PC-3 (cell line): ENCODE measurements around the gene NCOA1. TPM values are rescaled to one million over a fixed set of nuclear protein-coding genes. Genes with fewer than 3 reads are reported as not detected.

Experiments used
- ATAC-seq: fragments of 200-7000 bp; cut with Tn5 transposase; 2 replicates; pipeline ENCODE4 v1.9.1; 2020; ENCODE audit warnings: mild to moderate bottlenecking, moderate library complexity
- BruUV-seq: library from RNA; stranded (reverse); fragments of 400-500 nt; replicated peaks from 2 replicates; lab custom pipeline; 2021; lab: Mats Ljungman, UMichigan
- CTCF ChIA-PET: fragments of 300-600 bp; sonication (Branson Sonifier 250); formaldehyde crosslinking; loops from one replicate; lab custom pipeline; 2022; ENCODE audit warnings: antibody characterized with exemption; lab: Charles Lee
- POLR2A ChIA-PET: fragments of 300-600 bp; sonication (Branson Sonifier 250); formaldehyde crosslinking; loops from one replicate; lab custom pipeline; 2022; ENCODE audit warnings: antibody characterized with exemption; ENCODE audit not compliant: unreplicated experiment; lab: Charles Lee
- DNase-seq: peaks from one replicate; pipeline ENCODE4 v3.0.0-alpha.2; 2015
- H2AFZ ChIP-seq: fragments of 300-600 bp; sonication (generic); 2 replicates; pipeline ENCODE4 v1.6.0; 2016; ENCODE audit warnings: antibody characterized with exemption, low read length
- H3F3A ChIP-seq: fragments of 300-600 bp; sonication (generic); one replicate; pipeline ENCODE4 v1.6.0; 2017; ENCODE audit warnings: antibody characterized with exemption, low read length, control low read depth, mild to moderate bottlenecking; ENCODE audit not compliant: unreplicated experiment
- H3K27ac ChIP-seq: fragments of 300-600 bp; sonication (generic); 2 replicates; pipeline ENCODE4 v1.5.1; 2016; ENCODE audit warnings: mild to moderate bottlenecking, low read length
- H3K27me3 ChIP-seq: fragments of 300-600 bp; sonication (generic); 2 replicates; pipeline ENCODE4 v1.6.1; 2016; ENCODE audit warnings: low read length, mixed read lengths
- H3K36me3 ChIP-seq: fragments of 300-600 bp; sonication (generic); 2 replicates; pipeline ENCODE4 v1.6.1; 2016; ENCODE audit warnings: low read depth, mixed run types, low read length, mixed read lengths
- H3K4me1 ChIP-seq: fragments of 300-600 bp; sonication (generic); 2 replicates; pipeline ENCODE4 v1.5.1; 2016; ENCODE audit warnings: low read length; ENCODE audit not compliant: insufficient read depth
- H3K4me2 ChIP-seq: fragments of 300-600 bp; sonication (generic); 2 replicates; pipeline ENCODE4 v1.6.0; 2016; ENCODE audit warnings: low read length
- H3K4me3 ChIP-seq: fragments of 300-600 bp; sonication (generic); 2 replicates; pipeline ENCODE4 v1.5.1; 2016; ENCODE audit warnings: mild to moderate bottlenecking, low read length, mixed read lengths
- H3K79me2 ChIP-seq: fragments of 300-600 bp; sonication (generic); 2 replicates; pipeline ENCODE4 v1.6.1; 2017; ENCODE audit warnings: low read length, mixed read lengths
- H3K9ac ChIP-seq: fragments of 300-600 bp; sonication (generic); 2 replicates; pipeline ENCODE4 v1.6.0; 2016; ENCODE audit warnings: mild to moderate bottlenecking, low read length
- H3K9me2 ChIP-seq: fragments of 300-600 bp; sonication (generic); replicated peaks from 2 replicates; pipeline ENCODE4 v1.6.1; 2016; ENCODE audit warnings: mixed run types, low read length, mixed read lengths
- H3K9me3 ChIP-seq: fragments of 300-600 bp; sonication (generic); 2 replicates; pipeline ENCODE4 v1.6.1; 2016; ENCODE audit warnings: low read length, mixed read lengths
- H4K20me1 ChIP-seq: fragments of 300-600 bp; sonication (generic); 2 replicates; pipeline ENCODE4 v1.6.1; 2016; ENCODE audit warnings: low read length, mixed read lengths
- CTCF ChIP-seq: fragments of 300-600 bp; sonication (generic); conservative IDR thresholded peaks from 2 replicates; pipeline ENCODE4 v1.5.1; 2017; ENCODE audit warnings: antibody characterized with exemption, low read depth, mild to moderate bottlenecking, low read length
- EZH2 ChIP-seq: fragments of 300-600 bp; sonication (generic); IDR thresholded peaks from one replicate; pipeline ENCODE4 v1.6.1; 2017; ENCODE audit warnings: antibody characterized with exemption, mild to moderate bottlenecking, low read length; ENCODE audit not compliant: unreplicated experiment
- EZH2phosphoT487 ChIP-seq: fragments of 300-600 bp; sonication (generic); IDR thresholded peaks from 2 replicates; pipeline ENCODE4 v1.6.1; 2018; ENCODE audit warnings: mild to moderate bottlenecking, antibody characterized with exemption, low read length, borderline replicate concordance
- intact Hi-C: fragments of 100-400 bp; cut with micrococcal nuclease; formaldehyde crosslinking; loops from 2 replicates; pipeline ENCODE4 v1.9.0; 2023
- total RNA-seq: library from RNA; depleted of rRNA; stranded (reverse); fragments of >200 nt; gene quantifications from 2 replicates; pipeline ENCODE4 v1.2.3, GENCODE V29; 2014

Gene NCOA1
- total RNA-seq, 1 experiment from 2014 or later, result 7.5 TPM

GRCh38 chr2:24642351-24642750 lies 151.3 kb downstream of the NCOA1 start:
- ChIA-PET POLR2A (no interaction called here), CTCF (interaction anchor here (0.6 kb wide), 1 partner anchor 151 kb away, joined by 4 read pairs; the partner anchor contains the start of genes CENPO and PTRHD1)
- Histone ChIP-seq H3K9me2 (no peaks in the 10 kb centered on the region), H3K4me1 (no peaks in the 10 kb centered on the region), H4K20me1 (no peaks in the 10 kb centered on the region), H3K27ac (no peak overlapping the region), H3K9me3 (no peaks in the 10 kb centered on the region), H3K36me3 (no peaks in the 10 kb centered on the region), H3K4me2 (no peak overlapping the region), H3F3A (no peaks in the 10 kb centered on the region), H3K27me3 (no peaks in the 10 kb centered on the region), H3K9ac (no peak overlapping the region), H3K79me2 (no peaks in the 10 kb centered on the region), H3K4me3 (no peak overlapping the region), H2AFZ (no peak overlapping the region)
- ATAC-seq (no peak), DNase-seq (no peak)
- no peak for TF ChIP-seq CTCF
- TF ChIP-seq EZH2phosphoT487, result no peak
- no peak for TF ChIP-seq EZH2
- intact Hi-C loops, result no loop called here
- BruUV-seq, result no TSS peak

- Histone ChIP-seq H3K9me2 (no peaks in the 10 kb centered on the region), H3K27me3 (no peaks in the 10 kb centered on the region), H3K79me2 (no peaks in the 10 kb centered on the region), H3K4me2 (no peak overlapping the region), H3F3A (no peaks in the 10 kb centered on the region), H3K4me3 (no peak overlapping the region), H3K36me3 (no peaks in the 10 kb centered on the region), H3K9ac (no peak overlapping the region), H2AFZ (no peak overlapping the region), H3K4me1 (no peaks in the 10 kb centered on the region), H3K9me3 (no peaks in the 10 kb centered on the region), H3K27ac (no peak overlapping the region), H4K20me1 (no peaks in the 10 kb centered on the region)
- TF ChIP-seq EZH2phosphoT487 (no peak), CTCF (no peak), EZH2 (no peak)
- intact Hi-C loops, result no loop called here
- no peak for ATAC-seq
- no TSS peak for BruUV-seq
- CTCF ChIA-PET, result interaction anchor here (0.6 kb wide), 1 partner anchor 150 kb away, joined by 4 read pairs; the partner anchor contains the start of genes CENPO and PTRHD1
- DNase-seq, result no peak
- POLR2A ChIA-PET, result no interaction called here
These were observed 152.0 kb downstream of the NCOA1 start for GRCh38 chr2:24643051-24643450.

GRCh38 chr2:24644032-24644431 lies 153.0 kb downstream of the NCOA1 start:
- ChIA-PET CTCF (no interaction called here), POLR2A (no interaction called here)
- Histone ChIP-seq H3K9ac (no peak overlapping the region), H3K4me2 (no peak overlapping the region), H3K9me2 (no peaks in the 10 kb centered on the region), H3K4me1 (no peaks in the 10 kb centered on the region), H3K27ac (no peak overlapping the region), H3K4me3 (no peak overlapping the region), H4K20me1 (no peaks in the 10 kb centered on the region), H3K79me2 (no peaks in the 10 kb centered on the region), H3K27me3 (no peaks in the 10 kb centered on the region), H3K9me3 (no peaks in the 10 kb centered on the region), H3K36me3 (no peaks in the 10 kb centered on the region), H2AFZ (no peak overlapping the region), H3F3A (no peaks in the 10 kb centered on the region)
- ATAC-seq (no peak), DNase-seq (no peak)
- intact Hi-C loops, result no loop called here
- TF ChIP-seq CTCF (no peak), EZH2phosphoT487 (no peak), EZH2 (no peak)
- BruUV-seq, result no TSS peak
